ENCODE measurements around the gene SEC22A.

SEC22A gene

GRCh38 chr3:123307064-123307463 is 105.3 kb downstream of the SEC22A start:
- no peak overlapping the region for H3K27ac ChIP-seq (ENCODE audit: poor library complexity, severe bottlenecking)
- H3K4me3 ChIP-seq (ENCODE audit: severe bottlenecking), result no peak overlapping the region
- H3K4me1 ChIP-seq (ENCODE audit: insufficient read depth, poor library complexity, severe bottlenecking), result no peaks in the 10 kb centered on the region
- no peak for DNase-seq (ENCODE audit: low spot score)
- no peaks in the 10 kb centered on the region for H3K9me3 ChIP-seq (ENCODE audit: severe bottlenecking)
- ATAC-seq (ENCODE audit: low read depth), result no peak
- no peaks in the 10 kb centered on the region for H3K27me3 ChIP-seq (ENCODE audit: insufficient read depth, poor library complexity, severe bottlenecking)
- no peak for TF ChIP-seq CTCF (IDR thresholded peaks at IDR 0.05; ENCODE audit: poor library complexity, severe bottlenecking)
- H3K36me3 ChIP-seq (ENCODE audit: low read depth), result no peaks in the 10 kb centered on the region

- no peak for DNase-seq (ENCODE audit: low spot score)
- ATAC-seq (ENCODE audit: low read depth), result no peak
These were observed 108.4 kb downstream of the SEC22A start for GRCh38 chr3:123310186-123310585.

GRCh38 chr3:123310741-123311140 is 109.0 kb downstream of the SEC22A start:
- Histone ChIP-seq H3K9me3 (ENCODE audit: severe bottlenecking) (no peaks in the 10 kb centered on the region), H3K27ac (ENCODE audit: poor library complexity, severe bottlenecking) (no peak overlapping the region), H3K36me3 (ENCODE audit: low read depth) (no peaks in the 10 kb centered on the region), H3K4me1 (ENCODE audit: insufficient read depth, poor library complexity, severe bottlenecking) (no peaks in the 10 kb centered on the region), H3K4me3 (ENCODE audit: severe bottlenecking) (no peak overlapping the region), H3K27me3 (ENCODE audit: insufficient read depth, poor library complexity, severe bottlenecking) (no peaks in the 10 kb centered on the region)
- DNase-seq (ENCODE audit: low spot score) (no peak), ATAC-seq (ENCODE audit: low read depth) (no peak; the same call in 2 of the 3 replicates)
- no peak for TF ChIP-seq CTCF (IDR thresholded peaks at IDR 0.05; ENCODE audit: poor library complexity, severe bottlenecking)

More at GRCh38 chr3:123310186-123310585, 108.4 kb downstream of the SEC22A start:
- no peaks in the 10 kb centered on the region for H3K27me3 ChIP-seq (ENCODE audit: insufficient read depth, poor library complexity, severe bottlenecking)
- H3K4me1 ChIP-seq (ENCODE audit: insufficient read depth, poor library complexity, severe bottlenecking), result no peaks in the 10 kb centered on the region
- H3K27ac ChIP-seq (ENCODE audit: poor library complexity, severe bottlenecking), result no peak overlapping the region
- H3K9me3 ChIP-seq (ENCODE audit: severe bottlenecking), result no peaks in the 10 kb centered on the region
- H3K36me3 ChIP-seq (ENCODE audit: low read depth), result no peaks in the 10 kb centered on the region
- no peak for TF ChIP-seq CTCF (IDR thresholded peaks at IDR 0.05; ENCODE audit: poor library complexity, severe bottlenecking)
- H3K4me3 ChIP-seq (ENCODE audit: severe bottlenecking), result no peak overlapping the region

- H3K4me3 ChIP-seq (ENCODE audit: severe bottlenecking), result no peak overlapping the region
- no peaks in the 10 kb centered on the region for H3K9me3 ChIP-seq (ENCODE audit: severe bottlenecking)
- no peaks in the 10 kb centered on the region for H3K36me3 ChIP-seq (ENCODE audit: low read depth)
- ATAC-seq (ENCODE audit: low read depth) (no peak), DNase-seq (ENCODE audit: low spot score) (no peak)
- no peak for TF ChIP-seq CTCF (IDR thresholded peaks at IDR 0.05; ENCODE audit: poor library complexity, severe bottlenecking)
- no peak overlapping the region for H3K27ac ChIP-seq (ENCODE audit: poor library complexity, severe bottlenecking)
- H3K4me1 ChIP-seq (ENCODE audit: insufficient read depth, poor library complexity, severe bottlenecking), result no peaks in the 10 kb centered on the region
- no peaks in the 10 kb centered on the region for H3K27me3 ChIP-seq (ENCODE audit: insufficient read depth, poor library complexity, severe bottlenecking)
These were observed 109.5 kb downstream of the SEC22A start for GRCh38 chr3:123311201-123311600.

- H3K9me3 ChIP-seq (ENCODE audit: severe bottlenecking), result no peaks in the 10 kb centered on the region
- no peaks in the 10 kb centered on the region for H3K27me3 ChIP-seq (ENCODE audit: insufficient read depth, poor library complexity, severe bottlenecking)
- no peak overlapping the region for H3K4me3 ChIP-seq (ENCODE audit: severe bottlenecking)
- H3K36me3 ChIP-seq (ENCODE audit: low read depth), result no peaks in the 10 kb centered on the region
- H3K4me1 ChIP-seq (ENCODE audit: insufficient read depth, poor library complexity, severe bottlenecking), result no peaks in the 10 kb centered on the region
- no peak for DNase-seq (ENCODE audit: low spot score)
- H3K27ac ChIP-seq (ENCODE audit: poor library complexity, severe bottlenecking), result no peak overlapping the region
- no peak for ATAC-seq (ENCODE audit: low read depth)
- no peak for TF ChIP-seq CTCF (IDR thresholded peaks at IDR 0.05; ENCODE audit: poor library complexity, severe bottlenecking)
These were observed 110.9 kb downstream of the SEC22A start for GRCh38 chr3:123312331-123313265.
